Left lung (tissue), 10 donors: ENCODE data around the gene RUVBL2. TPM values are rescaled to one million over a fixed set of nuclear protein-coding genes. Genes with fewer than 3 reads are reported as not detected.

Experiments used
- ATAC-seq: fragments of 200-7000 bp; cut with Tn5 transposase; one replicate; pipeline ENCODE4 v1.9.1; 2020; ENCODE audit warnings: moderate library complexity
- DNase-seq, 4 donors: peaks; one replicate each; pipeline ENCODE4 v3.0.0-alpha.2; 2013 to 2020
- H3K27ac ChIP-seq, 2 donors: fragments of 200-600 bp; sonication (generic) in 1 of 2; one replicate each; pipeline versions ENCODE4 v1.5.0 to v1.8.0; 2020 to 2021
- H3K27me3 ChIP-seq, 2 donors: fragments of 200-600 bp; sonication (generic) in 1 of 2; one replicate each; pipeline versions ENCODE4 v1.5.0 to v1.8.0; 2020 to 2021
- H3K36me3 ChIP-seq, 2 donors: fragments of 200-600 bp; sonication (generic) in 1 of 2; one replicate each; pipeline versions ENCODE4 v1.5.0 to v1.8.0; 2020 to 2021
- H3K4me1 ChIP-seq, 2 donors: fragments of 200-600 bp; one replicate each; pipeline ENCODE4 v1.8.0; 2021
- H3K4me3 ChIP-seq, 2 donors: fragments of 200-600 bp; sonication (generic) in 1 of 2; one replicate each; pipeline versions ENCODE4 v1.5.0 to v1.8.0; 2020 to 2021; ENCODE audit warnings: mild to moderate bottlenecking in 1 of 2
- H3K9me3 ChIP-seq, 2 donors: fragments of 200-600 bp; sonication (generic) in 1 of 2; one replicate each; pipeline versions ENCODE4 v1.5.0 to v1.8.0; 2020 to 2021
- intact Hi-C, 2 donors: fragments of 100-400 bp; cut with DNase I; formaldehyde crosslinking; loops; one replicate each; pipeline versions ENCODE4 v1.11.2 to v1.14.2; 2022
- polyA plus RNA-seq, 6 donors: library from polyadenylated mRNA; unstranded; fragments of 120-200 nt; gene quantifications; one replicate each; pipeline ENCODE4 v1.2.1, GENCODE V29; 2013; ENCODE audit not compliant: insufficient read length in 6 of 6
- total RNA-seq, 2 donors: library from RNA; stranded (reverse); fragmentation: NEBNext Ultra II Directional; extraction: Animal tissue kit (Norgen Biotek cat#: 25700); gene quantifications; one replicate each; pipeline ENCODE4 v1.2.1, GENCODE V29; 2021
- TF ChIP-seq, protein P1 (sequence below), 2 donors: fragments of 200-600 bp; sonication (generic) in 1 of 2; IDR thresholded peaks; one replicate each; pipeline versions ENCODE4 v1.5.0 to v1.8.0; 2021; ENCODE audit warnings: antibody characterized with exemption in 2 of 2
- donor health status: DM: no; HTN: yes; CAD: no.
- donor health status: DM: no; HTN: no; CAD: no.

RUVBL2 gene
- total and polyA plus RNA-seq, 8 donors = 46.6 to 83.7 (median 73.9) TPM

DNA sequence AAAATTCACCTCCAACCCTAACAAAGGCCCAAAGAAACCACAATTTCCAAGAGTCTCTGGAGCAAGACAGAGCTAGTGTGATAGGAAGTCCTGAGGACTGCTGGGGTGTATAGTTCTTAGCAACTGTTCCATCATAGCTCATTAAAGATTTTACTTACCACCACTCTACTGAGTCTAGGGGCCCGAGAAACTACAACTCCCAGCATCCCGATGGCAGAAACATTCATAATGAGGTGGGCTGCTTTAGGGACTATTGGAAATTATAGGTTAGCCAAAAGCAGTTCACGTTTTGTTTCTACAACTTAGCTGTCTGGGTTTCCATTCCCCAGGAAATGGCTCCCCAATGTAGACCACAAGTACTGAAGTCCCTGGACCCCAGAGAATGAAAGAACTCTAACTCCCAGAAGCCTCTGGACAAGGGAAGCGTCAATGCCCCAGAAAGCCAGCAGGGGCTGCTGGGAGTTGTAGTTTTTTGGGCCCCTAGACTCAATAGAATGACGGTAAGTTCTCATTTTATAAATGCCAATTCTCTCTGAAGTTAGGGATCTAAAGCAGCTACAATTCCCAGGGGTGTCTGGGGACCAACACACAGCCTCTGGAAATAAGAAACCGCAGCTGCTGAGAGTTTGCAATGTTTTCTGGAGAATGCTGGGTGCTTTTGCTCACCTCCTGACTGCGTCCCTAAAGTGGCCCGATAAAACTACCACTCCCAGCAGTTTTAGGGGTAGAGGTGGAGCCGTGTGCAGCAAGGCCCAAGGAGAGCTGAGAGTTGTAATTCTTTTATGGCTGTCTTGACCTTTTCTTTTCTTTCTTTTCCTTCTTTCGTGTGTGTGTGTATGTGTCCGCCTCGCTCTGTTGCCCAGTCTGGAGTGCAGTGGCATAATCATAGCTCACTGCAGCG, 17.5 kb upstream of the RUVBL2 start:
- no peaks in the 10 kb centered on the region for H3K27me3 ChIP-seq
- intact Hi-C loops = no loop called here
- TF ChIP-seq, protein P1, sequence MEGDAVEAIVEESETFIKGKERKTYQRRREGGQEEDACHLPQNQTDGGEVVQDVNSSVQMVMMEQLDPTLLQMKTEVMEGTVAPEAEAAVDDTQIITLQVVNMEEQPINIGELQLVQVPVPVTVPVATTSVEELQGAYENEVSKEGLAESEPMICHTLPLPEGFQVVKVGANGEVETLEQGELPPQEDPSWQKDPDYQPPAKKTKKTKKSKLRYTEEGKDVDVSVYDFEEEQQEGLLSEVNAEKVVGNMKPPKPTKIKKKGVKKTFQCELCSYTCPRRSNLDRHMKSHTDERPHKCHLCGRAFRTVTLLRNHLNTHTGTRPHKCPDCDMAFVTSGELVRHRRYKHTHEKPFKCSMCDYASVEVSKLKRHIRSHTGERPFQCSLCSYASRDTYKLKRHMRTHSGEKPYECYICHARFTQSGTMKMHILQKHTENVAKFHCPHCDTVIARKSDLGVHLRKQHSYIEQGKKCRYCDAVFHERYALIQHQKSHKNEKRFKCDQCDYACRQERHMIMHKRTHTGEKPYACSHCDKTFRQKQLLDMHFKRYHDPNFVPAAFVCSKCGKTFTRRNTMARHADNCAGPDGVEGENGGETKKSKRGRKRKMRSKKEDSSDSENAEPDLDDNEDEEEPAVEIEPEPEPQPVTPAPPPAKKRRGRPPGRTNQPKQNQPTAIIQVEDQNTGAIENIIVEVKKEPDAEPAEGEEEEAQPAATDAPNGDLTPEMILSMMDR (IDR thresholded peaks at IDR 0.05) = no peak
- DNase-seq = no peak
- no peaks in the 10 kb centered on the region for H3K9me3 ChIP-seq
- no peak overlapping the region for H3K4me3 ChIP-seq
- H3K4me1 ChIP-seq = peaks cover 0 to 5% of the 10 kb centered on the region in 2 donors
- ATAC-seq = no peak
- H3K27ac ChIP-seq = no peak overlapping the region
- peaks cover 0 to 83% of the 10 kb centered on the region in 2 donors for H3K36me3 ChIP-seq

DNA sequence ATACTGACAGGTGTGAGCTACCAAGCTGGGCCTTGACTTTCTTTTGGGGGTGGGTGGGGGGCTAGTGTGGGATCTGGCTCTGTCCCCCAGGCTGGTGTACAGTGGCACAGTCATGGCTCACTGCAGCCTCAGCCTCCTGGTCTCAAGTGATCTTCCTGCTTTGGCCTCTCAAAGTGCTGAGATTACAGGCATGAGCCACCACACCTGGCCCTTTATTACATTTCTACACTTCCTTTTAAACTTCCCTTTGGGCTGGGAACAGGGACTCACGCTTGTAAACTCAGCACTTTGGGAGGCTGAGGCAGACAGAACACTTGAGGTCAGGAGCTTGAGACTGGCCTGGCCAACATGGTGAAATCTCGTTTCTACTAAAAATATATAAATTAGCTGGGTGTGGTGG, 16.6 kb upstream of the RUVBL2 start:
- Histone ChIP-seq H3K36me3 (peaks cover 0 to 83% of the 10 kb centered on the region in 2 donors), H3K4me3 (no peak overlapping the region), H3K27ac (no peak overlapping the region), H3K9me3 (no peaks in the 10 kb centered on the region), H3K27me3 (no peaks in the 10 kb centered on the region), H3K4me1 (peaks cover 0 to 5% of the 10 kb centered on the region in 2 donors)
- DNase-seq (no peak), ATAC-seq (no peak)
- intact Hi-C loops = no loop called here
- TF ChIP-seq, protein P1 (IDR thresholded peaks at IDR 0.05) = no peak

DNA sequence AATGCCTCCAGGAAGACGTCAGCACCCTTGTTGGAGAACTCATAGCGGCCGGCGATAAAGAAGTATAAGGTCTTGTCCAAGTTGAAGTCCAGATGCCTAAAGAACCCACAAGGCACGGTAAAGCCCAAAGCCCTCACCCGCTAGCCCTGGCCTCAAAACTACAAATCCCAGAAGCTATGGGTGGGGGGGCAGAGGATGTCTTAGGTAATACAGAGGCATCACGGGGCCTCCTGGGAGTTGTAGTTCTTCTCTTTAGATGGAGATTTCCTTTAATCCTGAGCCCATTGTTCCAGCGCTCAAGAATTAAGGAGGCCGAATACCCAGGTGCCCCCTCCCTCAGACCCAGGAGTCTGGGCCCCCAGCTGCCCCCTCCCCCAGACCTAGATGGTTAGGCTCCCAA, 11.4 kb upstream of the RUVBL2 start:
- intact Hi-C loops = no loop called here
- peaks cover 0 to 86% of the 10 kb centered on the region in 2 donors for H3K36me3 ChIP-seq
- no peak overlapping the region for H3K27ac ChIP-seq
- ATAC-seq (no peak), DNase-seq (no peak)
- H3K9me3 ChIP-seq = no peaks in the 10 kb centered on the region
- TF ChIP-seq, protein P1 (IDR thresholded peaks at IDR 0.05) = no peak
- H3K4me3 ChIP-seq = no peak overlapping the region
- H3K27me3 ChIP-seq = no peaks in the 10 kb centered on the region
- peaks cover 0 to 5% of the 10 kb centered on the region in 2 donors for H3K4me1 ChIP-seq

DNA sequence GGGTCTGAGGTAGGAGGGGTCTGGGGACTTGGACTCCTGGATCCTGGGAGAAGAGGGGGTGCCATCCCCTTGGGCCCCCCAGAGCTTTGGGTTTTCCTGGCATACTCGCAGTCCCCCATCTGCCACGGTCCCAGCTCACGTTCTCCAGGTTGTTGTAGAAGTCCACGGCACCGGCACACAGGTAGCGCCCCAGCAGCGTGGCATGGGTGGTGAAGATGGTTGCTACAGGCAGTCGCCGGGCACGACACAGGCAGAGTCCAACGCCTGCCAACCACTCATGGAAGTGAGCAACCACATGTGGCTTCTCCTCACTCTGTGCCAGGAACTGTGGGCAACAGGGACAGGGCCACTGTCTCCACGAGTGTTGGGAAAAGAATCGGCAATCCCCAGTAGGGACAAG, 8.0 kb upstream of the RUVBL2 start:
- no peak for DNase-seq

DNA sequence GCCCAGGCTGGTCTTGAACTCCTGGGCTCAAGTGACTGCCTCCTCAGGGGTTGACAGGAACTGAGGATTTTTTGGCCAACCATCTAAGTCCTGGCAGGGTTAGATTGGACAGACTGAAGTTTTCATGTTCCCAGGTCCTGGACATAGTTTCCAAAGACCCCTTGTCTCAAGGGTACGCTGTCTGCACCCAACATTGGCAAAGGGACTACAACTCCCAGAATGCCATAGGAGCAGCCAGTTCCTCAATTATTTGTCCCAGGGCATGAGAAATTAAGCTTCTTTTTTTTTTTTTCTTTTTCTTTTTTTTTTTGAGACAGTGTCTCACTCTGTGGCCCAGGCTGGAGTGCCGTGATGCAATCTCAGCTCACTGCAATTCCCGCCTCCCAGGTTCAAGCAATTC, 7.5 kb upstream of the RUVBL2 start:
- DNase-seq (no peak), ATAC-seq (no peak)
- Histone ChIP-seq H3K4me3 (no peak overlapping the region), H3K27me3 (no peaks in the 10 kb centered on the region), H3K36me3 (peaks cover 0 to 94% of the 10 kb centered on the region in 2 donors), H3K9me3 (no peaks in the 10 kb centered on the region), H3K4me1 (peaks cover 2 to 14% of the 10 kb centered on the region in 2 donors), H3K27ac (no peak overlapping the region)
- TF ChIP-seq, protein P1 (IDR thresholded peaks at IDR 0.05) = no peak
- intact Hi-C loops = no loop called here

More for the DNA sequence above, 8.0 kb upstream of the RUVBL2 start:
- H3K27me3 ChIP-seq = no peaks in the 10 kb centered on the region
- H3K27ac ChIP-seq = no peak overlapping the region
- ATAC-seq = no peak
- H3K4me3 ChIP-seq = no peak overlapping the region
- peaks cover 0 to 97% of the 10 kb centered on the region in 2 donors for H3K36me3 ChIP-seq
- peaks cover 0 to 9% of the 10 kb centered on the region in 2 donors for H3K4me1 ChIP-seq
- TF ChIP-seq, protein P1 (IDR thresholded peaks at IDR 0.05) = no peak
- no peaks in the 10 kb centered on the region for H3K9me3 ChIP-seq
- intact Hi-C loops = no loop called here
